Body of pancreas (tissue), 4 donors: ENCODE results near the gene ZNF780A. TPM values are rescaled to one million over a fixed set of nuclear protein-coding genes. Genes with fewer than 3 reads are reported as not detected.

Source experiments
- ATAC-seq: fragments of 150-250 bp; one replicate; pipeline ENCODE4 v1.9.1; 2016
- DNase-seq, 4 donors: peaks; one replicate each; pipeline ENCODE4 v3.0.0-alpha.2; 2019
- H3K27ac ChIP-seq, 4 donors: fragments of 200-600 bp; sonication (generic); 1 replicate in 3 of 4; 2 replicates in 1 of 4; pipeline versions ENCODE4 v1.5.1 to v1.6.1; 2016 to 2019; ENCODE audit warnings: mild to moderate bottlenecking in 1 of 4, mixed read lengths in 1 of 4, moderate library complexity in 1 of 4
- H3K27me3 ChIP-seq, 2 donors: fragments of 200-600 bp; sonication (generic); one replicate each; pipeline ENCODE4 v1.6.0; 2016; ENCODE audit warnings: mild to moderate bottlenecking in 1 of 2
- H3K36me3 ChIP-seq, 2 donors: fragments of 200-600 bp; sonication (generic); replicated peaks in 1 of 2; 2 replicates each; pipeline ENCODE4 v1.5.1; 2016; ENCODE audit warnings: low read depth in 2 of 2; ENCODE audit not compliant: insufficient read depth in 1 of 2
- H3K4me1 ChIP-seq: fragments of 200-600 bp; sonication (generic); one replicate; pipeline ENCODE4 v1.6.0; 2016
- H3K4me3 ChIP-seq, 2 donors: fragments of 200-600 bp; sonication (generic); 1 replicate in 1 of 2; 2 replicates in 1 of 2; pipeline ENCODE4 v1.5.1; 2016 to 2019
- H3K9me3 ChIP-seq, 3 donors: fragments of 200-600 bp; sonication (generic); 1 replicate in 2 of 3; 2 replicates in 1 of 3; pipeline ENCODE4 v1.5.1; 2016
- CTCF ChIP-seq, 7 experiments: fragments of 450-650 bp in 4 of 7; fragments of 200-600 bp in 3 of 7; sonication (generic) in 3 of 7; IDR thresholded peaks; one replicate each; pipeline ENCODE4 v1.5.1; 2016 to 2019; ENCODE audit warnings: antibody characterized with exemption in 7 of 7
- POLR2A ChIP-seq, 3 donors: fragments of 450-650 bp; IDR thresholded peaks; one replicate each; pipeline ENCODE4 v1.6.1; 2016; ENCODE audit warnings: antibody characterized with exemption in 3 of 3, mild to moderate bottlenecking in 2 of 3
- whole genome bisulfite sequencing, 2 donors: methylation state at CpG; one replicate each; pipeline ENCODE4 v1.1.5; 2017; 5-methylcytosine and 5-hydroxymethylcytosine counted together
- intact Hi-C: fragments of 100-400 bp; cut with DNase I; formaldehyde crosslinking; loops from one replicate; pipeline ENCODE4 v1.15.1; 2023
- total RNA-seq, 2 donors: library from RNA; depleted of rRNA; stranded (reverse); fragments of >200 nt; gene quantifications; one replicate each; pipeline ENCODE4 v1.1.0, GENCODE V29; 2016

Gene ZNF780A
- total RNA-seq, 2 donors from 2014 or later, result 3.3 to 18.9 TPM

- H3K9me3 ChIP-seq, result peaks cover 0 to 70% (median 5%) of the 10 kb centered on the region in 3 donors
- intact Hi-C loops, result no loop called here
- H3K4me1 ChIP-seq, result no peaks in the 10 kb centered on the region
- no peak for TF ChIP-seq CTCF (IDR thresholded peaks at IDR 0.05)
- H3K36me3 ChIP-seq, result no peaks in the 10 kb centered on the region
- H3K4me3 ChIP-seq, result no peak overlapping the region
- no peaks in the 10 kb centered on the region for H3K27me3 ChIP-seq
- no peak overlapping the region for H3K27ac ChIP-seq
- no peak for ATAC-seq
- 93 to 98% methylated on average over 2 of the region's 2 CpGs for WGBS, 2 donors
- no peak for DNase-seq
Measured at GRCh38 chr19:40033989-40034560, 56.7 kb downstream of the ZNF780A start.

GRCh38 chr19:40026597-40026970 is 64.2 kb downstream of the ZNF780A start:
- intact Hi-C loops, result no loop called here
- no peaks in the 10 kb centered on the region for H3K27me3 ChIP-seq
- DNase-seq, result no peak
- no peaks in the 10 kb centered on the region for H3K4me1 ChIP-seq
- no peak overlapping the region for H3K4me3 ChIP-seq
- no peak for TF ChIP-seq CTCF (IDR thresholded peaks at IDR 0.05)
- no peak for TF ChIP-seq POLR2A (IDR thresholded peaks at IDR 0.05)
- WGBS, 2 donors, result 93% methylated on average over 5 of the region's 5 CpGs
- no peaks in the 10 kb centered on the region for H3K36me3 ChIP-seq
- ATAC-seq, result no peak
- no peak overlapping the region for H3K27ac ChIP-seq
- peaks cover 0 to 73% (median 2%) of the 10 kb centered on the region in 3 donors for H3K9me3 ChIP-seq

GRCh38 chr19:40025938-40026596 is 64.7 kb downstream of the ZNF780A start:
- no peak for TF ChIP-seq POLR2A (IDR thresholded peaks at IDR 0.05)
- no peak for TF ChIP-seq CTCF (IDR thresholded peaks at IDR 0.05)
- intact Hi-C loops, result no loop called here
- Histone ChIP-seq H3K9me3 (peaks cover 0 to 68% (median 2%) of the 10 kb centered on the region in 3 donors), H3K36me3 (no peaks in the 10 kb centered on the region), H3K4me1 (no peaks in the 10 kb centered on the region), H3K4me3 (no peak overlapping the region), H3K27ac (no peak overlapping the region), H3K27me3 (no peaks in the 10 kb centered on the region)
- ATAC-seq (no peak), DNase-seq (no peak)
- WGBS, 2 donors, result 91 to 95% methylated on average over 4 of the region's 4 CpGs

- Histone ChIP-seq H3K9me3 (peaks cover 0 to 54% (median 0%) of the 10 kb centered on the region in 3 donors), H3K4me1 (no peaks in the 10 kb centered on the region), H3K27ac (no peak overlapping the region), H3K27me3 (no peaks in the 10 kb centered on the region), H3K36me3 (no peaks in the 10 kb centered on the region), H3K4me3 (no peak overlapping the region)
- WGBS, 2 donors, result 75 to 90% methylated on average over 3 of the region's 3 CpGs
- DNase-seq (no peak), ATAC-seq (no peak)
- intact Hi-C loops, result no loop called here
- no peak for TF ChIP-seq POLR2A (IDR thresholded peaks at IDR 0.05)
Measured at GRCh38 chr19:40023969-40024368, 66.8 kb downstream of the ZNF780A start.

Other genes with a start within 250 kb of the ZNF780A start
- gene FBL, start 244.6 kb downstream of the ZNF780A start, total RNA-seq, result 100 to 1,000 TPM in 1 of 2 donors, 10 to 100 TPM in 1; 90.3 to 118 TPM
- 10 to 100 TPM; 19.4 to 24.1 TPM for gene FCGBP, start 156.3 kb downstream of the ZNF780A start, total RNA-seq
- 10 to 100 TPM; 14.2 to 43.8 TPM for gene PSMC4, start 119.8 kb downstream of the ZNF780A start, total RNA-seq
- 1 to 10 TPM in 1 of 2 donors, under 1 TPM in 1; 0.66 to 2.6 TPM for gene ZNF546, start 93.9 kb downstream of the ZNF780A start, total RNA-seq
- 10 to 100 TPM in 1 of 2 donors, 1 to 10 TPM in 1; 8.3 to 12.5 TPM for gene ZNF780B, start 34.7 kb downstream of the ZNF780A start, total RNA-seq
- gene MAP3K10, start 100.5 kb upstream of the ZNF780A start, total RNA-seq, result 10 to 100 TPM; 15.8 to 25.7 TPM
- gene TTC9B, start 127.4 kb upstream of the ZNF780A start, total RNA-seq, result not detected
- not detected for gene CCNP, start 135.7 kb upstream of the ZNF780A start, total RNA-seq
- 10 to 100 TPM; 46.2 to 96.2 TPM for gene AKT2, start 194.4 kb upstream of the ZNF780A start, total RNA-seq